Spleen (tissue), 7 donors: ENCODE results near the gene HNF1A.

Source experiments
- POLR2A ChIP-seq, 3 donors: fragments of 450-650 bp; IDR thresholded peaks; one replicate each; pipeline ENCODE4 v1.5.1; 2017; ENCODE audit warnings: antibody characterized with exemption in 3 of 3, mild to moderate bottlenecking in 1 of 3
- TF ChIP-seq, protein P1 (sequence below), 11 experiments: fragments of 200-600 bp in 7 of 11; fragments of 450-650 bp in 4 of 11; sonication (generic) in 4 of 11; IDR thresholded peaks in 8 of 11; conservative IDR thresholded peaks in 3 of 11; 1 replicate in 7 of 11; 2 replicates in 4 of 11; pipeline versions ENCODE4 v1.4.0 to v1.8.0; 2016 to 2021; ENCODE audit warnings: antibody characterized with exemption in 11 of 11, inconsistent platforms in 4 of 11, mild to moderate bottlenecking in 1 of 11
- donor health status: DM: no; HTN: no; CAD: no; lungs with moderate emphysema.
- donor health status: DM: no; HTN: no; CAD: no.
- donor health status: DM: no; HTN: no; CAD: no.

DNA sequence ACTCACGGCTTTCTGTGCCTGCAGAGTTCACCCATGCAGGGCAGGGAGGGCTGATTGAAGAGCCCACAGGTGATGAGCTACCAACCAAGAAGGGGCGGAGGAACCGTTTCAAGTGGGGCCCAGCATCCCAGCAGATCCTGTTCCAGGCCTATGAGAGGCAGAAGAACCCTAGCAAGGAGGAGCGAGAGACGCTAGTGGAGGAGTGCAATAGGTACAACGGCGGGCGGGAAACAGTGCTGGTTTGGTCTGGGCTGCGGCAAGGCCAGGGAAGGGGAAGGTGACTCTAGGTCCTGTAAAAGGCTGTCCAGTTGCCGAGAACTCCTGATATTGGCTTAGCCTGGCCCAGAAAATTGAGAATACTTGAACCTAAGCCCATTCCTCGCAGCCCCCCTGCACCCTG, 15.2 kb downstream of the HNF1A start:
- TF ChIP-seq, protein P1, sequence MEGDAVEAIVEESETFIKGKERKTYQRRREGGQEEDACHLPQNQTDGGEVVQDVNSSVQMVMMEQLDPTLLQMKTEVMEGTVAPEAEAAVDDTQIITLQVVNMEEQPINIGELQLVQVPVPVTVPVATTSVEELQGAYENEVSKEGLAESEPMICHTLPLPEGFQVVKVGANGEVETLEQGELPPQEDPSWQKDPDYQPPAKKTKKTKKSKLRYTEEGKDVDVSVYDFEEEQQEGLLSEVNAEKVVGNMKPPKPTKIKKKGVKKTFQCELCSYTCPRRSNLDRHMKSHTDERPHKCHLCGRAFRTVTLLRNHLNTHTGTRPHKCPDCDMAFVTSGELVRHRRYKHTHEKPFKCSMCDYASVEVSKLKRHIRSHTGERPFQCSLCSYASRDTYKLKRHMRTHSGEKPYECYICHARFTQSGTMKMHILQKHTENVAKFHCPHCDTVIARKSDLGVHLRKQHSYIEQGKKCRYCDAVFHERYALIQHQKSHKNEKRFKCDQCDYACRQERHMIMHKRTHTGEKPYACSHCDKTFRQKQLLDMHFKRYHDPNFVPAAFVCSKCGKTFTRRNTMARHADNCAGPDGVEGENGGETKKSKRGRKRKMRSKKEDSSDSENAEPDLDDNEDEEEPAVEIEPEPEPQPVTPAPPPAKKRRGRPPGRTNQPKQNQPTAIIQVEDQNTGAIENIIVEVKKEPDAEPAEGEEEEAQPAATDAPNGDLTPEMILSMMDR (IDR thresholded peaks at IDR 0.05 in 8 of 11, conservative IDR thresholded peaks at IDR 0.05 in 3 of 11): no peak
- TF ChIP-seq POLR2A (IDR thresholded peaks at IDR 0.05): no peak
